NCI-H1436 treated with DMSO at 0.1 percent for 48 hours (cell line): ENCODE measurements around the gene FHAD1.
"Not testable (repeated sequence)": the region's sequence is repeated elsewhere in the genome, so short reads cannot be mapped to it uniquely, and the experiment has no call there.

ENCODE experiments used
- DNase-seq: peaks from one replicate; lab custom pipeline; 2025; lab: John Stamatoyannopoulos, UW

The FHAD1 gene

DNA sequence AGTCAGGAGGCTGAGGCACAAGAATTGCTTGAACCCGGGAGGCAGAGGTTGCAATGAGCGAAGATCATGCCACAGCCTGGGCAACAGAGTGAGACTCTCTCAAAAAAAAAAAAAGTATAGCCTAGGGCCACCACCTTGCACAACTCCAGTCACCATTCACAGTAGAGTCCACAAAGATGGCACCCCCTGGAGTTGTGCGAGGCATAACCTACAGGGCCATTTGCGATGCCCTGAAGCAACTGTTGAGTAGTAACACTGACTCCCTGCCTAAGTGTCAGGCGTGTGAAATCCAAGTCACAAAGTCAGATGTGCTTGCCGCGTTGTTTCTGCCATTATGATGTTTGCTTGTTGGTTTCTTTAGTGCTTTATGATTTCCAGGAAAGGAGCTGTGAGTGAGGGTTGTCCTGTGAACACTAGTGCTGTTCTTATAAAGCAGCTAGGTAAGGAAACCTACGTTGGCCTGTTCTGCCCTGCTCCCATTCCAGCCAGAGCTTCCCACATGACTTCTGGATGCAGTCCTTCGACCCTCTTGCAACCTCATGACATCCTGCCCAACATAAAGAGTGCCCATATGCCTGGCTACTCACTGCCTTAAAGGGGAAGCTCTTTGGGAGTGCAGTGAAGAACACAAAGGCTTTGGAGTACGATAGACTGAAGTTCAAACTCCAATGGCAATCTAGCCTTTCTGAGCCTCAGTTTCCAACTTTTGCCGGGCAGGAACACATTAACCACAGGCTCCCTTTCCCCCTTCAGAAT, 29.8 kb downstream of the FHAD1 start:
- DNase-seq = no peak

DNA sequence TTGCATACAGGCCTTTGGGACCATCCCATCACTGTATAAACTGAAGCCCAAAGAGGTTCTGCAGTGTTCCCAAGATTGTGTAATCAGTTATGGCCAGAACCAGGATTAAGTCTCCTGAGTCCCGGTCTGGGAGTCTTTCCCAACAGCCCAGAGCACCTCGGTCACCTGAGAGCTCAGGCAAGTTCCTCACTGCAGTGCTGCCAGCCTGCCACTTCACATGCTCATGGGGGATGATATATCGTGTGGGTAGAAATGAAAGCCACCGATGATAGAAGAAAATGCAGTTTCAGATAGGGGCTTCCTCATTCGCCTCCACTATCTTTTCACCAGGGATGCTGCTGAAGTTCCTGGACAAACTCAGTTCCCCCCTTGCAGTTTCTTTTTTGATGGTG, 30.4 kb downstream of the FHAD1 start:
- DNase-seq = no peak

GRCh38 chr1:15277933-15278332, 30.9 kb downstream of the FHAD1 start:
- DNase-seq = no peak

GRCh38 chr1:15279576-15280230, 32.7 kb downstream of the FHAD1 start:
- DNase-seq = no peak

- no peak for DNase-seq
Measured at GRCh38 chr1:15280416-15280815, 33.4 kb downstream of the FHAD1 start.

DNA sequence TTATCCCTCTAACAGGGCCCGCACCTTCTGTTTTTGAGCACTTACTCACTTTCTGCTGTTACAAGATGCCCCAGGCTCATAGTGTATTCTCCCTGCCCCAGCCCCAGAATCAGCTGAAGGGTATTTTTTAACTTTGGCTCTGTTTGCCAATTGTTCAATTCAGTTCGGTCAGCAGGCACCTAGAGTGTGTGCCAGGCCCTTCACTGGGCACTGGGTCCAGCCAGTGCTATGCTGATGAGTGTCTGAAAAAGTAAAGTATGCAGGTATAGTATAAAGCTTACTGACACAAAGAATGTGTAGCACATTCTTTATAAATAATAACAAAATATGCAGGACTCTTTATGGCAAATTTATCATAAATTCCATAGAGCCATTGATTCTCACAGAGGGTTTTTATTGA, 35.0 kb downstream of the FHAD1 start:
- no peak for DNase-seq

DNA sequence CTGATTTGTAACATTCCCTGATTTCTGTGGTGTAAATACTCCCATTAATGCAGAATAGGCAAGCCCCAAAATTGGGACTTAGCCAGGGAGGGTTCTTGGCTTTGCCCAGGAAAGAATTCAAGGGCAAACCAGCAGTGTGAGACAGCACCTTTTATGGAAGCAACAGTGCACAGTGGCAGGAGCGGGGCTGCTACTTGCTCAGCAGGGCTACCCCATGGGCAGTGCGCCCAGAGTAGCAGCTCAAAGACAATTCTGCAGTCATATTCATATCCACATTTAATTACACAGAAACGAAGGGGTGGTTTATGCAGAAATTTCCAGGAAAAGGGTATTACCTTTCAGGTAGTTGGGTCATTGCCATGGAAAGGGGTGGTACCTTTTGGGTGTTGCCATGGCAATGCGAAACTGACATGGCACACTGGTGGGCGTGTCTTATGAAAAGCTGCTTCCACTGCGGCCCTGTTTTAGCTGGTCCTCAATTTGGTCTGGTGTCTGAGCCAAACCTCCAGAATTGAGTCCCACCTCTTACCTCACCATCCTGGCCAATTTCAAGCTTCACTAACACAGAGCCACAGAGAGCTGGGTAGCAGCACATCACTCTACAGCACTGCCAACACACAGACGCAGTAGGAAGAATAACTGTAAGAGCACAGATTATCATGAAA, 35.9 kb downstream of the FHAD1 start:
- DNase-seq = no peak

- no peak for DNase-seq
Measured at GRCh38 chr1:15283526-15283925, 36.5 kb downstream of the FHAD1 start.

DNA sequence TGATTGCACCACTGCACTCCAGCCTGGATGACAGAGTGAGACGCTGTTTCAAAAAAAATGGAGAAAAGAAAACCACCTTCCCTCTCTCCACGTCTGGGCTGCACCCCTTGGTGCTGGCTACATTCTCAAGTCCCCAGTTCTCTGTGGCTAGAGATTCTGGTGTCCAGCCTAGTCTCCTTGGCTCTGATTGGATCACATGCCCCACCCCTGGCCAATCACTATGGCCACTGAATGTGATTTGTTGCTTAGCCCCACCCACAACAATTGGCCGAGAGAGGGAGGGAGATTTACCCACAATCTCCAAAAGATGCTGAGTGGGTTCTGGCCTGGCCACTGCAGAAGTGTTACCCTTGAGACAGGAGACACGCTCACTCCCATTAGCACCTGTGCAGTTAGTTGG, 39.4 kb downstream of the FHAD1 start:
- no peak for DNase-seq

- no peak for DNase-seq
Measured at GRCh38 chr1:15287035-15287979, 40.3 kb downstream of the FHAD1 start.

DNA sequence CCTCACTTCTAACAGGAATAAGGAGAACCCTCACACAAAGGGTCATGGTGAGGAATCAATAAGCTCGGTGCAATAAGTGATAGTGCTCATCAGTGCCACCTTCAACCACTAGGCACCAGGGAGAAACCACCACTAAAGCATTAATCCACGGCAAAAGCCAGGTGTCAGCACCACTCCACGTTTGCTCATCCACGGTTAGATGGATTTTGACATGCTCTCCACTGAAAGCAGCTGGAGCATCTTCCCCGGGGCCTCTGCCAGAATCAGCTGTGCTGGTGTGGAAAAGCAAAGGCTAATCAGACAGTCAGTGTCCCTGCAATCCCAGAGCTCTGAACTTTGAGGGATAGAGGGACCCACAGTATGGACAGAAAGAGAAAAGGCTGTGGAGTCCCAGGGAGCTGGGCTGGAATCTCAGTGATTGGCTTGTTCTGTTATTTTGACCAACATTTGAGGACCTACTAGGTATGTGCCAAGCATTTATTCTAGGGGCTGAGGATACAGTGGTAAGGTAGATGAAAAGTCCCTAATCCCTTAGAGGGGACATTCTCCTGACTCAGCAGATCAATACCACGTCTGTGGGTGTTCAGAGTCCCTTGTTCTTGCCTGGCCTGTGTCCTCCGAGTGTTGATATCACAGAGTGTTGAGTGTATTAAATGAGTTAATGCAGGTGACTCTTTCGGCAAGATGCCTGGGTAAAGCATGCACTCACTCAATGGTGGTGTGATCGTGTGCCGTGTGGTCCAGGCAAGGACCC, 41.3 kb downstream of the FHAD1 start:
- no peak for DNase-seq

GRCh38 chr1:15289251-15289651, 42.2 kb downstream of the FHAD1 start:
- DNase-seq = no peak

- DNase-seq = no peak
Measured at GRCh38 chr1:15290382-15290781, 43.4 kb downstream of the FHAD1 start.

DNA sequence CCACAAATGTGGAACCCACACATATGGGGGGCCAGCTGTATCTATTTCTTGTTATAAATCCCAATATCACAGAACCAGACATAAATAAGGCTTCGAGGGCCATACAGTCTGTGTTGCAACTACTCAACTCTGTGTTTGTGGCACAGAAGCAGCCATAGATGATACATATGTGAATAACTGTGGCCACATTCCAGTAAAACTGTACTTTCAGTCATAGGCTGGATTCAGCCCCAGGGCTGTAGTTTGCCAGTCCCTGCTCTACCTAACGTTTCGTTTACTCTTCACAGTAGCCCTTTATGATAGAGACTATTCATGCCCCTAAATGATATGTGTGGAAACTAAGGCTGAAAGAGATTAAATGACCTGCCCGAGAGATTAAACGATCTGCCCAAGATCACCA, 48.7 kb downstream of the FHAD1 start:
- no peak for DNase-seq

GRCh38 chr1:15296585-15297321, 49.7 kb downstream of the FHAD1 start:
- DNase-seq = no peak

- not testable (repeated sequence) for DNase-seq
Measured at GRCh38 chr1:15297975-15298374, 51.0 kb downstream of the FHAD1 start.

DNA sequence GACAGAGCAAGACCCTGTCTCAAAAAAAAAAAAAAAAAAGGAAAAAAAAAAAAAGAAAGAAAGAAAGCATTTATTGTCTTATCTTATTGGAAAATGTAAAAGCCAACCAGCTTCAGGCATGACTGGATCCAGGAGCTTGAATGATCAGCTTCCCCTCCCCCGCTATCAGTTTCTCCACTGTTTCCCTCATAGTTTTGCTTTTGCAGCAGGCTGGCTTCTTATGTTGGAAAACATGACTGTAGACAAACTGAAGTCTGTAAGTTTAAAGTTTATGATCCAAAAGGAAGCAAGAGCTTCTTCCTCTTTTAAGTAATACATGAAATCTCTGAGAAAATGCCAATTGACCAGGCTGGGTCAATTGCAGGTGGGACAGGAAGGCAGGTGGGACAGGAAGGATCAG, 52.2 kb downstream of the FHAD1 start:
- DNase-seq = no peak

DNA sequence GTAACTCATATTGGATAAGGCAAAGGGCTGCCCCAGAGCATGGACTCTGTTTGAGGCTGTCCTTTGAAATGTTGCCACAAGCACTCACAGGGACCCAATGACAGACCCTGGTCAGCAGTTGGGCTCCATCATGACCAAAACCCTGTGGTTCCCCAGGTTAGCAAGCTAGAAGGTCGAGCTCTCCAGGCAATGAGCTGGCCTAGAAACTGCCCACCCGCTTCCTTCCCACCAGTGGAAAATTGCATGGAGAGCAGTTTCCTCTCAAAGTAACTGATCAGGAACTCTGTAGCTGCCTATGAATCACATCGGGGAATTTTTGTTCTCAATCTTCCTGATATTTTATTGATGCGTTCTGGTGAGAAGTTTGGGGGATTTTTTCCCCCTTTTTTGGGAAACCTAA, 52.8 kb downstream of the FHAD1 start:
- DNase-seq = no peak

DNA sequence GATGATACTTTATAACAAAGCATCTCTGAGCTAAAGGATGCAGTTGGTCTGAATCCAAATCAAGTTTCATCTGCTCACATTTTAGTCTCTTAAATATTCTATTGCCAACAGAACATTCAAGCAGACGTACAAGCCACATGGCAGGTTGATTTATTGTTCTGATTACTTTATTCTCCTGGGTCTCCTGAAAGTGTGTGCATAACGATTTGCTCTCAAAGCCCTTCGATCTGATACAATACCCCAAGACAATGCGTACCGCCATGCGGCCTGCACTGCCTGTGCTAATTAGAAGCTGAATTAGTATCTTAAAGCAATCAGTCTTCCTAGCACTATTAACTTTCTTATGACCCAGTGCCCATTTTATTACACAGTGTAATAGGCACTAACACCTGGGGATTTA, 56.9 kb downstream of the FHAD1 start:
- DNase-seq = peak; percentile 73

- peak; percentile 7 for DNase-seq
Measured at GRCh38 chr1:15304708-15305467, 57.9 kb downstream of the FHAD1 start.
